G401 (cell line): ENCODE data around the gene TANK. TPM values are rescaled to one million over a fixed set of nuclear protein-coding genes. Genes with fewer than 3 reads are reported as not detected.
"Not testable (repeated sequence)": the region's sequence is repeated elsewhere in the genome, so short reads cannot be mapped to it uniquely, and the experiment has no call there.

Experiments
- DNase-seq: peaks from one replicate; pipeline ENCODE4 v3.0.0-alpha.2; 2015; ENCODE audit warnings: low spot score
- in situ Hi-C: cut with HindIII; loops from 2 replicates; pipeline ENCODE4 v1.10.0; 2016; ENCODE audit warnings: low sequenced_read_pairs, mixed read lengths
- total RNA-seq: library from RNA; depleted of rRNA; stranded (reverse); fragments of >200 nt; shearing (Covaris generic); gene quantifications from 2 replicates; pipeline ENCODE4 v1.2.3, GENCODE V29; 2014

Gene TANK
- total RNA-seq, 1 experiment from 2014 or later = 41.4 TPM

- in situ Hi-C loops = no loop called here
- DNase-seq = no peak
Observed at GRCh38 chr2:161161074-161161706, 962 bp downstream of the TANK start.

- no peak for DNase-seq
- in situ Hi-C loops = no loop called here
Observed at GRCh38 chr2:161163440-161163839, 3.2 kb downstream of the TANK start.

- in situ Hi-C loops = no loop called here
- DNase-seq = no peak
Observed at GRCh38 chr2:161164161-161164560, 3.9 kb downstream of the TANK start.

- in situ Hi-C loops = no loop called here
- DNase-seq = no peak
Observed at GRCh38 chr2:161165266-161165665, 5.0 kb downstream of the TANK start.

GRCh38 chr2:161165811-161166210 is 5.6 kb downstream of the TANK start:
- in situ Hi-C loops = no loop called here
- no peak for DNase-seq

GRCh38 chr2:161166538-161167409 is 6.5 kb downstream of the TANK start:
- no peak for DNase-seq
- in situ Hi-C loops = no loop called here

GRCh38 chr2:161169335-161169734 is 9.1 kb downstream of the TANK start:
- DNase-seq = no peak
- in situ Hi-C loops = no loop called here

- DNase-seq = no peak
- in situ Hi-C loops = no loop called here
Observed at GRCh38 chr2:161170377-161170776, 10.1 kb downstream of the TANK start.

- no peak for DNase-seq
- in situ Hi-C loops = no loop called here
Observed at GRCh38 chr2:161170958-161171932, 11.0 kb downstream of the TANK start.

GRCh38 chr2:161172901-161173540 is 12.8 kb downstream of the TANK start:
- in situ Hi-C loops = no loop called here
- DNase-seq = no peak

- no peak for DNase-seq
- in situ Hi-C loops = no loop called here
Observed at GRCh38 chr2:161173541-161174194, 13.4 kb downstream of the TANK start.

GRCh38 chr2:161177969-161178368 is 17.7 kb downstream of the TANK start:
- in situ Hi-C loops = no loop called here

GRCh38 chr2:161178756-161179155 is 18.5 kb downstream of the TANK start:
- in situ Hi-C loops = no loop called here
- DNase-seq = no peak

More at GRCh38 chr2:161177969-161178368, 17.7 kb downstream of the TANK start:
- no peak for DNase-seq

GRCh38 chr2:161190050-161190449 is 29.8 kb downstream of the TANK start:
- in situ Hi-C loops = no loop called here
- DNase-seq = no peak

- DNase-seq, in situ Hi-C loops: not testable (repeated sequence)
Observed at GRCh38 chr2:161195602-161196001, 35.4 kb downstream of the TANK start.

- peak; percentile 30 for DNase-seq
Observed at GRCh38 chr2:161199912-161200701, 39.9 kb downstream of the TANK start.

GRCh38 chr2:161204846-161205245 is 44.6 kb downstream of the TANK start:
- no peak for DNase-seq
- in situ Hi-C loops = no loop called here

More at GRCh38 chr2:161199912-161200701, 39.9 kb downstream of the TANK start:
- in situ Hi-C loops = no loop called here
